Coronary artery (tissue), 2 donors: ENCODE measurements around the gene RBM33.

Experiments used
- DNase-seq: peaks from one replicate; pipeline ENCODE4 v3.0.0-alpha.2; 2017; ENCODE audit warnings: low spot score
- H3K27ac ChIP-seq, 2 donors: fragments of 200-600 bp; sonication (generic); one replicate each; pipeline ENCODE4 v1.5.1; 2016 to 2019
- H3K4me3 ChIP-seq: fragments of 200-600 bp; sonication (generic); 2 replicates; pipeline ENCODE4 v1.5.1; 2016; ENCODE audit warnings: mild to moderate bottlenecking, moderate library complexity
- CTCF ChIP-seq: fragments of 200-600 bp; sonication (generic); IDR thresholded peaks from one replicate; pipeline ENCODE4 v1.5.1; 2019; ENCODE audit warnings: antibody characterized with exemption

The RBM33 gene

DNA sequence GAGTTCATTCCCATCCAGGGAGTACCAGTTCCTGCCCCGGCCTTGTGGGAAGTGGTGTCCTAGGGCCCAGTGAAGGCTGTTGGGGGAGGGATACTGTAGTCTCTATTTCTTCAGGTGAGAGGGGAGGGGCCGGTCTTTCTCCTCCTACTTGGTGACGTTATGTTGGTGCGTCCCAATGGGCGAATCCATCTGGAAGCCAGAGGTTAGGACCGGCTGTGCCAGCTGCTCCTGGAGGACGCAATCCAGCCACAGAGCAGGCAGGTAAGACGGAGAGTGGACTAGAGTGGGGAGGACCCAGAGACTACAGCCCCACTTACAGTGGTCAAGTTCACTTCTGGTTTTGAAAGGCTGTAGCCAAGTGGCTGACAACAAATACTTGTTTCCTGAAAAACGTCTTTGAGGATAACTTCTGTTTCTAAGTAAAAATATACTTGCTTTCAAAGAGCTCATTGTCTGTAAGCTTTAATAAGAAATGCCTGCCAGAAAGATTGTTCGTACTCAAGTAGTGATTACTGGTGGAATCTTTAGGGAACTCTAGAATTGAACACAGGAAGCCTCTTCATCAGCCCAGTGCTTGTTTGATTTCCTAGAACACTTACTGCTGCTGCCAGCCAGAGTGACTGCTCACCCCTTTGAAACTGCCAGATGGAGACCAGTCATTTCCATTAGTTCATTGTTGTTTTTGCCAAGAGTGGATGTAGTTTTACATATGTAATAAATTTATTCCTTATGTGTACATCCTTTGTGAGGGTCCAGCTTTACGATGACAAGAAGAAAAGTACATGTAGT is 25.4 kb downstream of the RBM33 start:
- no peak overlapping the region for H3K4me3 ChIP-seq
- no peak for DNase-seq
- TF ChIP-seq CTCF = no peak
- no peak overlapping the region for H3K27ac ChIP-seq

- DNase-seq = no peak
- no peak for TF ChIP-seq CTCF
- H3K4me3 ChIP-seq = no peak overlapping the region
- H3K27ac ChIP-seq = no peak overlapping the region
These were observed 26.1 kb downstream of the RBM33 start for GRCh38 chr7:155670521-155670920.

- no peak for TF ChIP-seq CTCF
- no peak for DNase-seq
- no peak overlapping the region for H3K27ac ChIP-seq
- no peak overlapping the region for H3K4me3 ChIP-seq
These were observed 30.1 kb downstream of the RBM33 start for GRCh38 chr7:155674556-155674955.

- Histone ChIP-seq H3K4me3 (no peak overlapping the region), H3K27ac (no peak overlapping the region)
- DNase-seq = no peak
- TF ChIP-seq CTCF = no peak
These were observed 31.6 kb downstream of the RBM33 start for GRCh38 chr7:155676052-155676451.

GRCh38 chr7:155677688-155678087 is 33.2 kb downstream of the RBM33 start:
- no peak overlapping the region for H3K27ac ChIP-seq
- no peak for TF ChIP-seq CTCF
- H3K4me3 ChIP-seq = no peak overlapping the region
- DNase-seq = no peak

DNA sequence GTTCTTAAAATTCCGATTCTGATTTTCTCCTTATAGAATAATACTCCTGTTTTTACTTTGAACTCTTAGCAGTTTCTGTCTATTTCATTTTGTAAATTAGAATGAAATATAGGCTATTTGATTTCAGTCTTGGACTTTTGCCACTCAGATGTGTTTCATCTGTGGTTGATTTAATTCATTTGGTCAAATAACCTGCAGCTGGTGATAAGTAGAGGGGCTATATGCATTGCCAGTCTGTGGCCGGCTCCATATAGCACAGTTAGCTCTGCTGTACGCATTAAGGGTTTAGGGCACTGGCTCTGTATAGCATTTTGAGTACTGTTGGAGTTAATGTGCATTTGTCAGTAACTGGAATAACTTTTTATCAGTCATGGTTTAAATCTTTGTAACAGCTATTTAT is 35.7 kb downstream of the RBM33 start:
- no peak for TF ChIP-seq CTCF
- Histone ChIP-seq H3K4me3 (no peak overlapping the region), H3K27ac (no peak overlapping the region)
- DNase-seq = no peak

DNA sequence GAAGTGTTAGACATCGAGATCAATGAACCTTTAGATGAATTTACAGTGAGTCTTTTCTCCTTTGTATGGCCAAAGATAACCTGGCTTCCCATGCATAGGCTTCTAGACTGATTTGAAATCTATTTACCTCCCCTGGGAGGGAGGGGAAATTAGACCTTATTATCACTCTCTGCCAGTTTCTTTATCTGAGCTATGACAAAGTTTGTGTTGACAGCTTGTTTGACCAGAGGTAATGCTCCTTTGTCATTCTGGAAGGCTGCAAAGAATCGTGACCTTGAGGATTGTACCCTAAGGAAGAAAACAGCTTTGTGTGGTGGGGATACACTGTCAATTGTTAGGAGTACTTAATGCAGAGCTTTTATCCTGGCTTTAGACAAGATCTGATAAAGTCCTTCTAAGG is 36.4 kb downstream of the RBM33 start:
- DNase-seq = no peak
- TF ChIP-seq CTCF = no peak
- no peak overlapping the region for H3K4me3 ChIP-seq
- H3K27ac ChIP-seq = no peak overlapping the region
